Left colon (tissue), 2 donors: Measurements from ENCODE around the gene NCOA5. TPM values are rescaled to one million over a fixed set of nuclear protein-coding genes. Genes with fewer than 3 reads are reported as not detected.

Experiments
- ATAC-seq: fragments of 200-7000 bp; cut with Tn5 transposase; one replicate; pipeline ENCODE4 v1.9.1; 2020; ENCODE audit warnings: mild to moderate bottlenecking, moderate library complexity
- DNase-seq, 2 donors: peaks; one replicate each; pipeline ENCODE4 v3.0.0-alpha.2; 2020
- intact Hi-C, 2 donors: fragments of 100-400 bp; cut with DNase I in 1 of 2; cut with micrococcal nuclease in 1 of 2; formaldehyde crosslinking; loops; one replicate each; pipeline versions ENCODE4 v1.11.2 to v1.14.0; 2022; cut with DNase I, micrococcal nuclease
- total RNA-seq, 2 donors: library from RNA; stranded (reverse); fragmentation: NEBNext Ultra II Directional; extraction: Animal tissue kit (Norgen Biotek cat#: 25700); gene quantifications; one replicate each; pipeline ENCODE4 v1.2.1, GENCODE V29; 2021
- donor health status: DM: no; HTN: no; CAD: no.
- donor health status: DM: yes; HTN: yes; CAD: no.

Gene NCOA5
- total RNA-seq, 2 donors from 2014 or later = 20.8 to 24.1 TPM

GRCh38 chr20:46054606-46055005, 35.2 kb downstream of the NCOA5 start:
- intact Hi-C loops = no loop called here
- no peak for ATAC-seq
- DNase-seq = no peak

GRCh38 chr20:46053416-46053815, 36.3 kb downstream of the NCOA5 start:
- intact Hi-C loops = no loop called here
- DNase-seq (no peak), ATAC-seq (no peak)

- intact Hi-C loops = no loop called here
- ATAC-seq (no peak), DNase-seq (no peak)
Measured at GRCh38 chr20:46051556-46052308, 38.0 kb downstream of the NCOA5 start.

- no peak for ATAC-seq
- intact Hi-C loops = no loop called here
Measured at GRCh38 chr20:46050885-46051284, 38.9 kb downstream of the NCOA5 start.

GRCh38 chr20:46050444-46050843, 39.3 kb downstream of the NCOA5 start:
- intact Hi-C loops = no loop called here
- no peak for DNase-seq
- no peak for ATAC-seq

More at GRCh38 chr20:46050885-46051284, 38.9 kb downstream of the NCOA5 start:
- no peak for DNase-seq

- no peak for DNase-seq
- no peak for ATAC-seq
- intact Hi-C loops = no loop called here
Measured at GRCh38 chr20:46049815-46050214, 39.9 kb downstream of the NCOA5 start.

- intact Hi-C loops = no loop called here
Measured at GRCh38 chr20:46049190-46049589, 40.6 kb downstream of the NCOA5 start.

GRCh38 chr20:46047821-46048220, 41.9 kb downstream of the NCOA5 start:
- ATAC-seq (no peak), DNase-seq (no peak)
- intact Hi-C loops = no loop called here

More at GRCh38 chr20:46049190-46049589, 40.6 kb downstream of the NCOA5 start:
- ATAC-seq (no peak), DNase-seq (no peak)

GRCh38 chr20:46046588-46047310, 43.0 kb downstream of the NCOA5 start:
- ATAC-seq (no peak), DNase-seq (no peak)
- intact Hi-C loops = no loop called here

GRCh38 chr20:46044896-46045295, 44.9 kb downstream of the NCOA5 start:
- DNase-seq (no peak), ATAC-seq (no peak)
- intact Hi-C loops = no loop called here

GRCh38 chr20:46043556-46043955, 46.2 kb downstream of the NCOA5 start:
- intact Hi-C loops = no loop called here
- ATAC-seq (no peak), DNase-seq (no peak)

GRCh38 chr20:46040902-46041535, 48.7 kb downstream of the NCOA5 start:
- no peak for ATAC-seq
- peak in 1 of 2 donors; percentile 52 for DNase-seq
- intact Hi-C loops = no loop called here

GRCh38 chr20:46037036-46037435, 52.7 kb downstream of the NCOA5 start:
- intact Hi-C loops = no loop called here
- no peak for ATAC-seq
- DNase-seq = no peak

GRCh38 chr20:46036370-46036769, 53.4 kb downstream of the NCOA5 start:
- DNase-seq (no peak), ATAC-seq (no peak)
- intact Hi-C loops = no loop called here

- DNase-seq (no peak), ATAC-seq (no peak)
- intact Hi-C loops = no loop called here
Measured at GRCh38 chr20:46035713-46036112, 54.0 kb downstream of the NCOA5 start.

- intact Hi-C loops = no loop called here
- ATAC-seq = no peak
- no peak for DNase-seq
Measured at GRCh38 chr20:46035253-46035652, 54.5 kb downstream of the NCOA5 start.

GRCh38 chr20:46034039-46034438, 55.7 kb downstream of the NCOA5 start:
- intact Hi-C loops = no loop called here
- DNase-seq = no peak
- ATAC-seq = no peak

GRCh38 chr20:46031701-46032254, 58.0 kb downstream of the NCOA5 start:
- ATAC-seq (no peak), DNase-seq (no peak)
- intact Hi-C loops = no loop called here

- intact Hi-C loops = no loop called here
- DNase-seq = no peak
Measured at GRCh38 chr20:46031014-46031569, 58.7 kb downstream of the NCOA5 start.

More at GRCh38 chr20:46031014-46031569, 58.7 kb downstream of the NCOA5 start:
- ATAC-seq = no peak
